HepG2 (cell line): Measurements from ENCODE around the gene LDAH.

Source experiments
- MAFG ChIP-seq: sonication (generic); formaldehyde crosslinking; IDR thresholded peaks from 2 replicates; pipeline ENCODE4 v1.5.1; 2020; ENCODE audit warnings: mild to moderate bottlenecking, missing genetic modification reagents
- MZF1 ChIP-seq: sonication (generic); formaldehyde crosslinking; IDR thresholded peaks from 2 replicates; pipeline ENCODE4 v1.8.1; 2023; ENCODE audit warnings: mild to moderate bottlenecking, missing genetic modification reagents, borderline replicate concordance
- NBN ChIP-seq: fragments of 450-650 bp; conservative IDR thresholded peaks from 2 replicates; pipeline ENCODE4 v1.6.1; 2017
- POLR2A ChIP-seq, 2 experiments: IDR thresholded peaks; 2 replicates each; pipeline ENCODE4 v1.6.1; 2011; ENCODE audit warnings: low read depth in 2 of 2, low read length in 2 of 2, mild to moderate bottlenecking in 1 of 2, moderate library complexity in 1 of 2; ENCODE audit not compliant: insufficient read depth in 1 of 2
- TF ChIP-seq, protein P1 (sequence below): sonication (generic); formaldehyde crosslinking; IDR thresholded peaks from 2 replicates; pipeline ENCODE4 v1.4.0; 2020; ENCODE audit warnings: missing genetic modification reagents, borderline replicate concordance

DNA sequence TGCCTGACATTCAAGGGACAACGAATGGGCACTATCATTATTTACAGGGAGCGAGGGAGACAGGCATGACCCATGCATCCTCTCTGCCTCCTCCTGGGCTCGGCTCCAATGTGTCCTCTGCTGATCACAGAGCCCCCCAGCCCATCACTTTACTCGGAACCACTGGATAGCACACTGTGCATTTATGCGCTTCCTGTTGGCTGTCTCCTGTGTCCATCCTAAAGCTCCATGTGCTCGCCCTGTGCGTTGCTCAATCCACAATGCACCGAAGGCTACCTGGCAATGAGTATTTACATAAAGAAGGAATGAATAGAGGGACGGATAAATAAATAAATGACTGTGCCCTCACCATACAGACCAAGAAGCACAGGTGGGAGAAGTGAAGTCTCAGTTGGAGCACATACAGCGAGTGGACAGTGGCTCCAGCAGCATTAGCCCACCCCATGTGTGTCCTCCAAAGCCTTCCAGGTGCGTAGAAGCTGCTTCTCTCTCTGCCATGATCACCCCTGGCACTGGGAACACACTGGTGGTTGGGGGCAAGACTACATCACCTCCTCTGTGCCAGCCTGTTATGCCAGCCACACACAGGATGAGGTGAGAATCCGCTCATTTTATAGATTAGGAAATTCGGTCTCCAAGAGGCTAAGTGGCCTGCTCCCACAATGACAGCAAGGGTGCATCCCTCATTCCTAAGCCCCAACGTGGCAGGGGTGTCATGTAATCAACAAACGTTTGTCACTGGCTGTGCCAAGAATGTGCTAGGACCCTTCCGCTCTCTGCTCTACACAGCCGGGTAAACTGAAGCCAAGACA lies 158.3 kb downstream of the LDAH start:
- TF ChIP-seq MZF1 (CRISPR knock-in tag), result no peak
- TF ChIP-seq POLR2A (IDR thresholded peaks at IDR 0.05; ENCODE audit: insufficient read depth in 1 of 2, low read depth in 2 of 2, low read length in 2 of 2), result no peak
- no peak for TF ChIP-seq MAFG (CRISPR knock-in tag)
- TF ChIP-seq, protein P1, sequence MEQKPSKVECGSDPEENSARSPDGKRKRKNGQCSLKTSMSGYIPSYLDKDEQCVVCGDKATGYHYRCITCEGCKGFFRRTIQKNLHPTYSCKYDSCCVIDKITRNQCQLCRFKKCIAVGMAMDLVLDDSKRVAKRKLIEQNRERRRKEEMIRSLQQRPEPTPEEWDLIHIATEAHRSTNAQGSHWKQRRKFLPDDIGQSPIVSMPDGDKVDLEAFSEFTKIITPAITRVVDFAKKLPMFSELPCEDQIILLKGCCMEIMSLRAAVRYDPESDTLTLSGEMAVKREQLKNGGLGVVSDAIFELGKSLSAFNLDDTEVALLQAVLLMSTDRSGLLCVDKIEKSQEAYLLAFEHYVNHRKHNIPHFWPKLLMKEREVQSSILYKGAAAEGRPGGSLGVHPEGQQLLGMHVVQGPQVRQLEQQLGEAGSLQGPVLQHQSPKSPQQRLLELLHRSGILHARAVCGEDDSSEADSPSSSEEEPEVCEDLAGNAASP (CRISPR knock-in tag), result no peak
- no peak for TF ChIP-seq NBN
